Caco-2 (cell line): ENCODE results near the gene PCED1B. TPM values are rescaled to one million over a fixed set of nuclear protein-coding genes. Genes with fewer than 3 reads are reported as not detected.
A peak's percentile ranks its signal among the peaks of the same experiment; 100 is the strongest.

Experiments
- BruUV-seq: library from RNA; stranded (reverse); fragments of 400-500 nt; replicated peaks from 2 replicates; lab custom pipeline; 2021; lab: Mats Ljungman, UMichigan
- CTCF ChIA-PET: fragments of 300-600 bp; sonication (Branson Sonifier 250); formaldehyde crosslinking; loops from one replicate; lab custom pipeline; 2022; ENCODE audit warnings: antibody characterized with exemption; lab: Charles Lee
- POLR2A ChIA-PET: fragments of 300-600 bp; sonication (Branson Sonifier 250); formaldehyde crosslinking; loops from one replicate; lab custom pipeline; 2022; ENCODE audit warnings: antibody characterized with exemption; lab: Charles Lee
- DNase-seq, 2 experiments: peaks; one replicate each; pipeline versions ENCODE4 v3.0.0 to v3.0.0-alpha.2; 2020 to 2022
- H3K27me3 ChIP-seq: replicated peaks from 2 replicates; pipeline ENCODE4 v1.6.0; 2011; ENCODE audit warnings: low read length; ENCODE audit not compliant: control insufficient read depth, insufficient read depth
- H3K36me3 ChIP-seq: 2 replicates; pipeline ENCODE4 v1.5.1; 2011; ENCODE audit warnings: low read length; ENCODE audit not compliant: control insufficient read depth, insufficient read depth
- H3K4me1 ChIP-seq: fragments of 250-450 bp; sonication (Bioruptor Pico); 2 replicates; pipeline ENCODE4 v1.5.1; 2020; ENCODE audit warnings: mild to moderate bottlenecking
- H3K4me3 ChIP-seq: 2 replicates; pipeline ENCODE4 v1.5.1; 2011; ENCODE audit warnings: low read depth, mild to moderate bottlenecking, control low read depth, low read length
- H3K9me3 ChIP-seq: fragments of 250-450 bp; sonication (Bioruptor Pico); 2 replicates; pipeline ENCODE4 v1.5.1; 2020; ENCODE audit warnings: mild to moderate bottlenecking, moderate library complexity
- H3K27ac Mint-ChIP-seq: one replicate; pipeline ENCODE4 v1.8.0; 2022; ENCODE audit warnings: mixed read lengths; ENCODE audit not compliant: unreplicated experiment
- H3K27me3 Mint-ChIP-seq: one replicate; pipeline ENCODE4 v1.8.0; 2022; ENCODE audit warnings: mixed read lengths; ENCODE audit not compliant: insufficient read depth, unreplicated experiment
- H3K36me3 Mint-ChIP-seq: one replicate; pipeline ENCODE4 v1.8.0; 2022; ENCODE audit warnings: mild to moderate bottlenecking, mixed read lengths; ENCODE audit not compliant: insufficient read depth, unreplicated experiment
- H3K4me1 Mint-ChIP-seq: one replicate; pipeline ENCODE4 v1.8.0; 2022; ENCODE audit warnings: low read depth, mixed read lengths; ENCODE audit not compliant: unreplicated experiment
- H3K4me3 Mint-ChIP-seq: one replicate; pipeline ENCODE4 v1.8.0; 2022; ENCODE audit warnings: mild to moderate bottlenecking, moderate library complexity, mixed read lengths; ENCODE audit not compliant: unreplicated experiment
- H3K9me3 Mint-ChIP-seq: one replicate; pipeline ENCODE4 v1.8.0; 2022; ENCODE audit warnings: mixed read lengths; ENCODE audit not compliant: unreplicated experiment
- intact Hi-C: fragments of 100-400 bp; cut with micrococcal nuclease; formaldehyde crosslinking; loops from one replicate; pipeline ENCODE4 v1.10.0; 2022; ENCODE audit not compliant: unreplicated experiment
- total RNA-seq: library from RNA; stranded (reverse); gene quantifications from 2 replicates; pipeline ENCODE4 v1.2.3, GENCODE V29; 2022
- TF ChIP-seq, protein P1 (sequence below), 2 experiments: fragments of 200-600 bp in 1 of 2; IDR thresholded peaks; 1 replicate in 1 of 2; 2 replicates in 1 of 2; pipeline versions ENCODE4 v1.5.1 to v1.8.0; 2011 to 2022; ENCODE audit warnings: antibody characterized with exemption in 1 of 2, control low read depth in 1 of 2, inconsistent platforms in 1 of 2, low read depth in 1 of 2, low read length in 1 of 2, mild to moderate bottlenecking in 1 of 2, moderate library complexity in 1 of 2; ENCODE audit not compliant: insufficient read depth in 1 of 2, severe bottlenecking in 1 of 2, unreplicated experiment in 1 of 2

Gene PCED1B
- total RNA-seq, 1 experiment from 2014 or later, result 7.0 TPM

DNA sequence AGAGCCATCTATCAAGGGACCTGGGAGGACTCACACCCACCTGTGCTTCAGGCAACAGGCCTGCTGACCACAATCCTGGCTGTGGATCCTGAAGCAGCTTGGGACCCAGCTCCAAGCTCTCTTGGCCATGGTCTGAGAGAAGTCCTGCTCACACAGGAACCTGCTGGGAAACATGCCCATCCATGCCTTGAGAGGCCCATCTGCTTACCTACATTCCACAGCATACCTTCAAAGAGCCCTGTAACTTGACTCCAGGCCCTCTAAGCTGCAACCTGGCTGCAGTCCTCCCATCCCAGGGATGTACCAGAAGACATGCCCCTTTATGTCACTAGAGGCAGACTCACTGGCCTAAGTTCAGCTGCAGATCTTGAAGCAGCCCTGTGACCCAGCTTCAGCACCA lies 62.0 kb downstream of the PCED1B start:
- peak; percentile 19 to 61 for DNase-seq
- H3K4me1 Mint-ChIP-seq, result no peaks in the 10 kb centered on the region
- POLR2A ChIA-PET, result no interaction called here
- no peaks in the 10 kb centered on the region for H3K27me3 Mint-ChIP-seq
- CTCF ChIA-PET, result no interaction called here
- no peak overlapping the region for H3K27ac Mint-ChIP-seq
- H3K27me3 ChIP-seq, result no peaks in the 10 kb centered on the region
- H3K4me1 ChIP-seq, result no peaks in the 10 kb centered on the region
- intact Hi-C loops, result no loop called here
- H3K36me3 Mint-ChIP-seq, result no peaks in the 10 kb centered on the region
- H3K4me3 ChIP-seq, result no peak overlapping the region
- BruUV-seq, result no TSS peak
- H3K4me3 Mint-ChIP-seq, result no peak overlapping the region
- no peaks in the 10 kb centered on the region for H3K9me3 ChIP-seq
- H3K36me3 ChIP-seq, result no peaks in the 10 kb centered on the region
- H3K9me3 Mint-ChIP-seq, result peaks cover 22% of the 10 kb centered on the region
- TF ChIP-seq, protein P1, sequence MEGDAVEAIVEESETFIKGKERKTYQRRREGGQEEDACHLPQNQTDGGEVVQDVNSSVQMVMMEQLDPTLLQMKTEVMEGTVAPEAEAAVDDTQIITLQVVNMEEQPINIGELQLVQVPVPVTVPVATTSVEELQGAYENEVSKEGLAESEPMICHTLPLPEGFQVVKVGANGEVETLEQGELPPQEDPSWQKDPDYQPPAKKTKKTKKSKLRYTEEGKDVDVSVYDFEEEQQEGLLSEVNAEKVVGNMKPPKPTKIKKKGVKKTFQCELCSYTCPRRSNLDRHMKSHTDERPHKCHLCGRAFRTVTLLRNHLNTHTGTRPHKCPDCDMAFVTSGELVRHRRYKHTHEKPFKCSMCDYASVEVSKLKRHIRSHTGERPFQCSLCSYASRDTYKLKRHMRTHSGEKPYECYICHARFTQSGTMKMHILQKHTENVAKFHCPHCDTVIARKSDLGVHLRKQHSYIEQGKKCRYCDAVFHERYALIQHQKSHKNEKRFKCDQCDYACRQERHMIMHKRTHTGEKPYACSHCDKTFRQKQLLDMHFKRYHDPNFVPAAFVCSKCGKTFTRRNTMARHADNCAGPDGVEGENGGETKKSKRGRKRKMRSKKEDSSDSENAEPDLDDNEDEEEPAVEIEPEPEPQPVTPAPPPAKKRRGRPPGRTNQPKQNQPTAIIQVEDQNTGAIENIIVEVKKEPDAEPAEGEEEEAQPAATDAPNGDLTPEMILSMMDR (IDR thresholded peaks at IDR 0.05; ENCODE audit: insufficient read depth in 1 of 2, low read depth in 1 of 2, low read length in 1 of 2, severe bottlenecking in 1 of 2, unreplicated experiment in 1 of 2), result no peak

DNA sequence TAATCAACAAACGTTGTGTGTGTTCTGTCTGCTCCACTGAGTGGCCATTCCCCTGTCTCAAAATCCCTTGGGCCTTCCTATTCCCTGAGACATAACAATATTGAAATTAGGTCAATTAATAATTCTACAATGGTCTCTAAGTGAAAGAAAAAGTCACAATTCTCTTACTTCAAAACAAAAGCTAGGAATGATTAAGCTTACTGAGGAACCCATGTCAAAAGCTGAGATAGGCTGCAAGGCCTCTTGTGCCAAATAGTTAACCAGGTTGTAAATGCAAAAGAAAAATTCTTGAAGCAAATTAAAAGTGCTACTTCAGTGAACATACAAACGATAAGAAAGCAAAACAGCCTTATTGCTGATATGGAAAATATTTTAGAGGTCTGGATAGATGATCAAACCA lies 65.3 kb downstream of the PCED1B start:
- POLR2A ChIA-PET, result no interaction called here
- CTCF ChIA-PET, result no interaction called here

DNA sequence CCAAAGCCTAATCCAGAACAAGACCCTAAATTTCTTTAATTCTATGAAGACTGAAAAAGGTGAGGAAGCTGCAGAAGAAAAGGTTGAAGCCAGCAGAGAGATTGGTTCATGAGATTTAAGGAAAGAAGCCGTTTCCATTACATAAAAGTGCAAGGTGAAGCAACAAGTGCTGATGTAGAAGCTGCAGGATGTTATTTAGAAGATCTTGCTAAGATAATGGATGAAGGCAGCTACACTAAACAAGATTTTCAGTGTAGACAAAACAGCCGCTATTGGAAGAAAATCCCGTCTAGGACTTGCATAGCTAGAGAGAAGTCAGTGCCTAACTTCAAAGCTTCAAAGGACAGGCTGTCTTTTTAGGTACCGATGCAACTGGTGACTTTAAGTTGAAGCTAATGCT lies 65.8 kb downstream of the PCED1B start:
- no peaks in the 10 kb centered on the region for H3K4me1 Mint-ChIP-seq
- intact Hi-C loops, result no loop called here
- TF ChIP-seq, protein P1 (IDR thresholded peaks at IDR 0.05; ENCODE audit: insufficient read depth in 1 of 2, low read depth in 1 of 2, low read length in 1 of 2, severe bottlenecking in 1 of 2, unreplicated experiment in 1 of 2), result no peak
- Histone ChIP-seq H3K4me1 (no peaks in the 10 kb centered on the region), H3K4me3 (no peak overlapping the region), H3K36me3 (no peaks in the 10 kb centered on the region), H3K9me3 (no peaks in the 10 kb centered on the region), H3K27me3 (no peaks in the 10 kb centered on the region)
- no peak for DNase-seq
- ChIA-PET POLR2A (no interaction called here), CTCF (no interaction called here)
- H3K9me3 Mint-ChIP-seq, result peaks cover 9% of the 10 kb centered on the region
- H3K36me3 Mint-ChIP-seq, result no peaks in the 10 kb centered on the region
- no peak overlapping the region for H3K4me3 Mint-ChIP-seq
- no TSS peak for BruUV-seq
- no peak overlapping the region for H3K27ac Mint-ChIP-seq
- H3K27me3 Mint-ChIP-seq, result no peaks in the 10 kb centered on the region

More for the DNA sequence above, 65.3 kb downstream of the PCED1B start:
- Mint-ChIP-seq H3K27me3 (no peaks in the 10 kb centered on the region), H3K4me1 (no peaks in the 10 kb centered on the region), H3K9me3 (peaks cover 12% of the 10 kb centered on the region), H3K36me3 (no peaks in the 10 kb centered on the region), H3K4me3 (no peak overlapping the region), H3K27ac (no peak overlapping the region)
- DNase-seq, result no peak
- H3K4me1 ChIP-seq, result no peaks in the 10 kb centered on the region
- no TSS peak for BruUV-seq
- TF ChIP-seq, protein P1 (IDR thresholded peaks at IDR 0.05; ENCODE audit: insufficient read depth in 1 of 2, low read depth in 1 of 2, low read length in 1 of 2, severe bottlenecking in 1 of 2, unreplicated experiment in 1 of 2), result no peak
- H3K27me3 ChIP-seq, result no peaks in the 10 kb centered on the region
- H3K4me3 ChIP-seq, result no peak overlapping the region
- no peaks in the 10 kb centered on the region for H3K9me3 ChIP-seq
- intact Hi-C loops, result no loop called here
- no peaks in the 10 kb centered on the region for H3K36me3 ChIP-seq
